Thyroid gland (tissue), 4 donors: ENCODE results near the gene COX5B.
A peak's percentile ranks its signal among the peaks of the same experiment; 100 is the strongest.

Experiments used
- CTCF ChIP-seq, 6 experiments: fragments of 200-600 bp in 3 of 6; fragments of 450-650 bp in 3 of 6; sonication (generic) in 3 of 6; IDR thresholded peaks; one replicate each; pipeline ENCODE4 v1.5.1; 2016 to 2019; ENCODE audit warnings: antibody characterized with exemption in 6 of 6, mild to moderate bottlenecking in 2 of 6, inconsistent platforms in 1 of 6, moderate library complexity in 1 of 6
- POLR2A ChIP-seq, 2 donors: fragments of 450-650 bp; IDR thresholded peaks; one replicate each; pipeline ENCODE4 v1.6.1; 2017; ENCODE audit warnings: antibody characterized with exemption in 2 of 2, mild to moderate bottlenecking in 2 of 2, moderate library complexity in 1 of 2

- TF ChIP-seq CTCF (IDR thresholded peaks at IDR 0.05) (peak in 5 of 6 experiments; percentile 38 to 62 (median 45)), POLR2A (IDR thresholded peaks at IDR 0.05) (peak in 1 of 2 donors; percentile 96)
These were observed 18.2 kb downstream of the COX5B start, which contains the start of gene ACTR1B for GRCh38 chr2:97663962-97664635.
